ENCODE measurements around the gene PLS3.

GRCh38 chrX:115531818-115532403 is 29.1 kb upstream of the PLS3 start:
- TF ChIP-seq CTCF (conservative IDR thresholded peaks at IDR 0.05; ENCODE audit: low read depth, low read length) (no peak), EZH2 (IDR thresholded peaks at IDR 0.05; ENCODE audit: borderline replicate concordance, low read depth, low read length, poor library complexity, severe bottlenecking) (no peak)

Measured in A673 (cell line).